ENCODE measurements around the gene CIB1.
A peak's percentile ranks its signal among the peaks of the same experiment; 100 is the strongest.
"Not testable (repeated sequence)": the region's sequence is repeated elsewhere in the genome, so short reads cannot be mapped to it uniquely, and the experiment has no call there.

The CIB1 gene

GRCh38 chr15:90233387-90234095 lies at the start of gene CIB1:
CIB1 (minus strand) TSS chr15:90233941; CDS start chr15:90233885, 56 bp downstream.
- peak; percentile 99 for DNase-seq

GRCh38 chr15:90281637-90282036 lies 47.9 kb upstream of the CIB1 start:
- DNase-seq: not testable (repeated sequence)

GRCh38 chr15:90280743-90281142 lies 47.0 kb upstream of the CIB1 start:
- not testable (repeated sequence) for DNase-seq

DNA sequence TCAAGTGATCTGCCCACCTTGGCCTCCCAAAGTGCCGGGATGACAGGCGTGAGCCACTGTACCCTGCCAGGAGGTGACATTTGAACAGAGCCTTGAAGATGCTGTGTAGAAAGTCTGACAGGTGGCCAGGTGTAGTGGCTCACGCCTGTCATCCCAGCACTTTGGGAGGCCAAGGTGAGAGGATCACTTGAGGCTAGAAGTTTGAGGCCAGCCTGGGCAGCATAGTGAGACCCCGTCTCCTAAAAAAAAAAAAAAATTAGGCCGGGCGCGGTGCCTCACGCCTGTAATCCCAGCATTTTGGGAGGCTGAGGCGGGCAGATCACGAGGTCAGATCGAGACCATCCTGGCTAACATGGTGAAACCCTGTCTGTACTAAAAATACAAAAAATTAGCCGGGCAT lies 44.7 kb upstream of the CIB1 start:
- DNase-seq: not testable (repeated sequence)

- DNase-seq: no peak
These were observed 37.9 kb upstream of the CIB1 start for GRCh38 chr15:90271459-90272166.

GRCh38 chr15:90270502-90271150 lies 36.9 kb upstream of the CIB1 start:
- DNase-seq: no peak

DNA sequence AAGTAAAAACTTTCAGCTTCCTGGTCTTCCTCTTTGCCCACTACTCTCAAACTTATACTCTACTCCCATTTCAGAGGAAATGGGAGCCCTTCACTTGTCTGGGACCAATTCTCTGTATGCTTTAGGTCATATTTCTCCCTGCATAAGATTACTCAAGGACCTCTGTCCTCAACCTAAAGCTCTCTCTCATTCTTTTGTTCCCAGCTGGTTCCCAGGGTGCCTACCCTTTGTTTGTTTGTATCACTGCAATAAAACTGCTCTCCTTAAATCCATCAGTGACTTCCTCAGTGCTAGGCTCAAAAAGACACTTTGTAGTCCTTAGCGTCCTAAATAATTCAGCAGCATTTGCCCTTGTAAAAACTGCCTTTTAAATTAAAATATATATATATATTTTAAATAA lies 34.7 kb upstream of the CIB1 start:
- no peak for DNase-seq

- DNase-seq: peak; percentile 46
These were observed 32.7 kb upstream of the CIB1 start for GRCh38 chr15:90266485-90266884.

DNA sequence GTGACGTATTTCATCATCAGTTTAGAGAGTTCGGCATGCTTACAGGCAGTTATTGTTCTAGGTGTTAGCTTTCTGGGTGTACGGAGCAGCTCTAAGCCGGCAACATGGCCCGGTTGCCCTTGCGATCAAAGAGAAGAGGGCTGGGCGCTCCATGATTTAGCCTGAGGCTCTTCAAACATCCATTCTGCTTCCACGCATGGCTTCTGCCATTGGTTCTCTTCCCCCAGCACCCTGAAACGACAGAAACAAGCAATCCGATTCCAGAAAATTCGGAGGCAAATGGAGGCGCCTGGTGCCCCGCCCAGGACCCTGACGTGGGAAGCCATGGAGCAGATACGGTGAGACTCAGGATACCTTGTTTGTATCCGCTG lies 32.3 kb upstream of the CIB1 start:
- DNase-seq: peak; percentile 67

DNA sequence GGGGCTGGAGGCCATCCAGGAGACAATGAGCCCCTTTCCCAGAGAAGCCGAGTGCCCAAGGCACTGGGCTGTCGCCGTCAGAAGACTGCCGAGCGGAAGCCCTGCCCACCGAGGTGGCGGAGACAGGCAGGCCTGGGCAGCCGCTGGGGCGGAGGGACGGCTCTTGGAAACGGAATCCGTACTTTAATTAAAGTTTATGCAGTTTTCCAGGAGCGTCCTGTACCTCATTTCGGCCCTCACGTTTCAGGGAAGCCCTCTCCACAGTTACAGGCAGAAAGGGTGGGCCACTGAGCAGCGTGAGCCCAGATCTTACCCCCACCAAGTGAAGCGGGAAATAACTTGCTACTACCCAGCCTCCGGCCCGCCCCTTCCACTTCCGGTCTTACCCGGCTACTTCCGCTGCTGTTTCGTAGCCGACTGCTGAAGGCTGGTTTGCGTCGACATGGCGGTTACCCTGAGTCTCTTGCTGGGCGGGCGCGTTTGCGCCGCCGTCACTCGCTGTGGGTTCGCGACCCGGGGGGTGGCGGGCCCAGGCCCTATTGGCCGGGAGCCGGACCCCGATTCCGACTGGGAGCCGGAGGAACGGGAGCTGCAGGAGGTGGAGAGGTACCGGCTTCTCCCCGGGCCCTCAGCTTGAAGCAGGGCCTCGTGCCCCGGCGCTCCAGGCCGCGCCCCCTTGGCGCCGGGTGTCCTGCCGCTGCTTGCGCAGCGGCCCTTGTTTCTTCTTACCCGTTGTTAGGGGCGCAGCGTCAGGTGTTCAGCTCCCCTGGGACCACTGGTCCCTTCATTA lies 31.7 kb upstream of the CIB1 start, which contains the start of gene NGRN:
Gene NGRN, plus strand, starts transcription at position 402 of the 790 bp plus-strand sequence. Its CDS starts 41 bp downstream, at position 443.
- DNase-seq: peak; percentile 95

GRCh38 chr15:90264671-90265070 lies 30.9 kb upstream of the CIB1 start:
- DNase-seq: peak; percentile 74

GRCh38 chr15:90262426-90262825 lies 28.7 kb upstream of the CIB1 start:
- DNase-seq: no peak

GRCh38 chr15:90261811-90262210 lies 28.1 kb upstream of the CIB1 start:
- no peak for DNase-seq

DNA sequence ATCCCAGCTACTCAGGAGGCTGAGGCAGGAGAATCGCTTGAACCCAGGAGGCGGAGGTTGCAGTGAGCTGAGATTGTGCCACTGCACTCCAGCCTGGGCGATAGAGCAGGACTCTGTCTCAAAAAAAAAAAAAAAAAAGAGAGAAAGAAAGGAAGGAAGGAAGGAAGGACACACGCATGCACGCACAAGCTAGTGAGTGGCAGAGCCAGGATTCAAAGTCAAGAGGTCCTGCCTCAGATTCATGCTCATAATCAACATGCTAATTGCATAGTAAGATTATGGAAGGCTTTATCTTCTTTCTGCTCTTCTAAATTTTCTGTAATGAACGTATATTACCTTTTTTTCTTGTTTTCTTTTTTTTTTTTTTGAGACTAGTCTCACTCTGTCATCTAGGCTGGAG lies 27.0 kb upstream of the CIB1 start:
- DNase-seq: not testable (repeated sequence)

- peak; percentile 78 for DNase-seq
These were observed 25.8 kb upstream of the CIB1 start for GRCh38 chr15:90259524-90259923.

- no peak for DNase-seq
These were observed 24.0 kb upstream of the CIB1 start for GRCh38 chr15:90257776-90258175.

DNA sequence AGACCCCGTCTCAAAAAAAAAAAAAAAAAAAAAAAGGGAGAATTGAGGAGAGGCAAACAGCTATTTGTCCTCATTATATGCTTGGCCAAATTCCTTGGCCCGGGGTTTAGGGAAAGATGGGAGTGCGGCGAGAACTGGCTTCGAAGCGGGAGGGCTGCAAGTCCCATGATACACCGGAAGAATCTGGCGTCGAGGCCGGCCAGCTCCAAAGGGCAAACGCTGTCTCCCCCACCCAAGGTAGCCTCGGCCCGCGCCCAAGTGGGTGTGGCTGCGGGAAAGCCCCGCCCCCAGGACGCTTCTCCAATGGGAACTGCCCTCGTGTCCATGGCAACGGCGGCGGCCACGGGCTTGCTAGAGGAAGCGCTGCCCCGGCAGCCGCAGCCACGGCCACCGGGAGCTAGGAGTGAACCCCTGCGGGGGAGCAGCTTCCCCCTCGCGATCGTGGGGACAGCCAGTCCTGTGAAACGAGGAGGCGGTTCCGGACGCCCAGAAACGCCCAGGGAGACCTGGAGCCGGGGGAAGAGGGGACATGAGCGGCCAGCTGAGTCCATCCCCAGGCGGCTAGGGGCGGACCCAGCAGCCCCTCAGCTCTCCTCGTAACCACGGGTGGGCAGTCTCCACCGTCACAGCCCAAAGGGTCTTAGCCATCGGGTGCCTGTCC lies 15.6 kb upstream of the CIB1 start, which contains the start of gene TTLL13:
Gene TTLL13, plus strand, starts transcription at position 354 of the 661 bp plus-strand sequence. CDS start 1,075 bp downstream, outside the sequence.
- peak; percentile 68 for DNase-seq

GRCh38 chr15:90248789-90249202 lies 15.1 kb upstream of the CIB1 start:
- no peak for DNase-seq

GRCh38 chr15:90243943-90244639 lies 10.3 kb upstream of the CIB1 start:
- DNase-seq: no peak

DNA sequence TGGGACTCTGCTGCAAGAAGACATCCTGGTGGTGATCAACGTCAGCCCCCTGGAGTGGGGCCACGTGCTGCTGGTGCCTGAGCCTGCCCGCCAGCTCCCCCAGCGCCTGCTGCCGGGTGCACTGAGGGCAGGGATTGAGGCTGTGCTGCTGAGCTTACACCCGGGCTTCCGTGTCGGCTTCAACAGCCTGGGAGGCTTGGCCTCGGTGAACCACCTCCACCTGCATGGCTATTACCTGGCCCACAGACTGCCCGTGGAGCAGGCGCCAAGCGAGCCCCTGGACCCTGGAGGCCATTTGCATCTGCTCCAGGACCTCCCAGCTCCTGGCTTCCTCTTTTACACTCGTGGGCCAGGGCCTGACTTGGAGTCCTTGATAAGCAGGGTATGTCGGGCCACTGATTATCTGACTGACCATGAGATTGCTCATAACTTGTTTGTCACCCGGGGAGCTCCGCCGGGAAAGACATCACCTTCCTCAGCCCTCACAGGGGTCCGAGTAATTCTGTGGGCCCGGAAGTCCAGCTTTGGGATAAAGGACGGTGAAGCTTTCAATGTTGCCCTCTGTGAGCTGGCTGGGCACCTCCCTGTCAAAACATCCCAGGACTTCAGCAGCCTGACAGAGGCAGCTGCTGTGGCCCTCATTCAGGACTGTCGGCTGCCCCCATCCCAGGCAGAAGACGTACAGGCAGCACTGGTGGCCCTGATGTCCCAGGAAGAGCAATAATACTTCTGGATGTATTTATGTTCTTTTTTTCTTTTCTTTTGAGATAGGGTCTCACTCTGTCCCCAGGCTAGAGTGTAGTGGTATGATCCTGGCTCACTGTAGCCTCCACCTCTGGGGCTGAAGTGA lies 7.8 kb upstream of the CIB1 start:
- DNase-seq: no peak

DNA sequence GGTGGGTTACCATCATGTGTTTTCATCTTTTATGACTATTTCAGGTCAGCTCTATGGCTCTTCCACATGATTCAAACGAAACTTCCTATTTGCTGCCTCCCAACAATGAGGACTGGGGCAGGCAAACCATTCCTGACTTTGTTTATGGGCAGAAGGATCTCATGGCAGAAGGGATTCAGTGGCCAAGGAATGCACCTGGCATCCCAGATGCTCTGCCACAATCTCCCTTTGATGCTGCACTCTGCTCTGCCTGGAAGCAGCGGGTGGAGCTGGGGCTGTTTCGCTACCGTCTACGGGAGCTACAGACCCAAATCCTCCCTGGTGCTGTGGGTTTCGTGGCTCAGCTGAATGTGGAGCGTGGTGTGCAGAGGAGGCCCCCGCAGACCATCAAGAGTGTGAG lies 7.1 kb upstream of the CIB1 start:
- no peak for DNase-seq
